ENCODE measurements around the gene ZNF366.
"Not testable (repeated sequence)": the region's sequence is repeated elsewhere in the genome, so short reads cannot be mapped to it uniquely, and the experiment has no call there.

ZNF366 gene

DNA sequence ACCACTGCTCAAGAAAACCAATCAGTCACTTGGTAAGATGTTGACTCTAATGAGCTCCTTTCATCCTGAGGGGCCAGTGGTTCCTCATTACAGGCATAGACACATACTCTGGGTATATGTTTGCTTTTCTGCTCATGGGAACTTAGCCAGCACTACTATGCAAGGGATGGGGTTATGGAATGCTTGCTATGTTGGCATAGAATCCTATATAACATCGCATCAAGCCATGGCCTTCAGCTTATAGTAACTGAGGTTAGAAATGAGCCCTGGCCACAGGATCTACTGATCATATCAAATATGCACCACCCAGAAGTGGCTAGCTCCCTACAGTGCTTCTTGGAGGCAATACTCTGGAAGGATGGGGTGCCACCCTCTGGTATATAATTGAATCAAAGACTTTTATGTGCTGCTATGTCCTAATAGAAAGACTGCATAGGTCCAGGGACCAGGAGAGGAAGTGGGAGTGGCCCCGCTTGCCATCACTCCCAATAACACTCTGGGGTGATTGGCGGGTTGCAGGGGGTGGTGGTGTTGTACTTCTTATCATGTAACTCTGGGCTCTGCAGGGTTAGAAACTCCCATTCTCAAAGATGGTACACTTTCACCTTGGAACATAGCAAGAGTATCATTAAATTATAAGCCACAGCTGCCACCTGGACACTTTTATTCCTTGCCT lies 70.3 kb downstream of the ZNF366 start:
- no peak for DNase-seq

DNA sequence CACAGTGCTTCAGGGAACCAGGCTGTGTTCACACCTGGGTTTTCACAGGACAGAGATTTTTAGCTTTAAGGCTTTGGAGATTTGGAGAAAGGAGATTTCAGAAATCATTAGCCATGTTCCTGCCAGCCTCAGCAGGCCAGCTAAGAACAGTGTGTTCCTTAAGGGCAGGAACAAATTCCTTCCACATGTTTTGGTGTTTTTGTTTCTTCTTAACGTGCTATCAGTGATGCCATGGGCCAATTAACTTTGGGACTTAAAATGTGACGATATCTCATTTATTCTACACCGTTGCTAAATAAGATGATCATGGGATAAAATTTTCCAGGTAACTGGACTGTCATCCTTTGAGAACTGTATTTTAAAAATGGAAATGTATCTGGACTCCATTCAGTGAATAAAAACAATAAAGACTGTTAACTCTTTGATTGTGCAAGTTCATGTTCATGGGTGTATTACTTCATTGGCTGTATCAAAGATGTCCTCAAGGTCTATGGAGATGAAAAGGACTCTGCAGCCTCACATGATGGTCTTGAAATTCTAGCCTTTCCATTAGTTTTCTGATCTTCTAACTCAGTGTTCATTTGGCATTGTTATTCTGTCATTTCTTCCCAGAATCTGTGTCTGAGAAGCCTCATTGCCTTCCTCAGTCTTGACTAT lies 72.3 kb downstream of the ZNF366 start:
- DNase-seq, result no peak

DNA sequence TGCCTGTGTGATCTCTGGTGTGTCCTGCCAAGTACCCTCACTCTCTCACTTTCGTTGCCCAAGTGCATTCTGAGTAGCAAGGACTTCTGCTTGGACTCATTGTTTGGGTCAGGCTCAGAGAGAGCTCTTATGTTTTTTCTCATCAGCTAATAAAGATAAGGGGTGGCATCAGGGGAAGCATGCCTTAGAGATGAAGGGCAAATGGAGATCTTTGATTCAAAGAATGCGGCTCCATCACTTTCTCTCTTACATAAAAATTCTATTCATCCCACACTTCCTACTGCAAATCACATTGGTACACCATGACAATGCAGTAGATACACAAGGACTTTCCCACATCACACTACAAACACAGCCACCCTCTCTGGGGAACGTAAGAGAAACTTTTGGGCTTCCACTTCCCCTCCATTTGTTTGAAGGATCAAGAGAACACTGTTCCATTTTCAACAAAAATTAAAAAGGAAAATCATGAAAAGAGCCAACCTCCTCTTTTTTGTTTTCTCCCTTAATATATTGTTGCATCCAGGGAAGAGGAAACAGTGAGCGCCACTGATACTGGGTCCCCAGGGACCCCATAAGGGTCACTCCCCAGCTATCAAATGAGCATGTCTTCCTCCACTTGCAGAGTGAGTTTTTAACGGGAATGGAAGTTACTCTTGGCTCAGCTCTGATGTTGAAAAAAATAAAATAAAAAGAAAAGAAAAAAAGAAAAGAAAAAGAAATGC lies 73.0 kb downstream of the ZNF366 start:
- DNase-seq, result no peak

DNA sequence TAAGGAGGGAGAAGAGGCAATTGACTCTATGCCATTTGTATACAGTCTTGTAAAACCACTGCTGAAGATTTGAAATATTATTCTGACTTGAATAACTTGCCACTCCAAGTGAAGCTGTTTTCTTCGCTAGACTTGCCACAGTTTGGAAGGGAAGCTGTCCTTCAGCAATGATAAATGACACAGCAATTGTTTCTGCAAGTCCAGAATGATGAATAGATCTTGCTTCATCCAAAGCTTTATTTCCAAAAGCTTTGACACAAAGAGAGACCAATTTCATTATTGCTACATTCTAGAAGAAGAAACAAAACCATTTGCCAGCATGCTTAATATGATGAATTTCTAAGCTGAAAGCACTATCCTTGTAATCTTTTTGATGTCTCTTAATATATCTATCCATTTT lies 73.7 kb downstream of the ZNF366 start:
- DNase-seq, result peak; percentile 47 to 55

DNA sequence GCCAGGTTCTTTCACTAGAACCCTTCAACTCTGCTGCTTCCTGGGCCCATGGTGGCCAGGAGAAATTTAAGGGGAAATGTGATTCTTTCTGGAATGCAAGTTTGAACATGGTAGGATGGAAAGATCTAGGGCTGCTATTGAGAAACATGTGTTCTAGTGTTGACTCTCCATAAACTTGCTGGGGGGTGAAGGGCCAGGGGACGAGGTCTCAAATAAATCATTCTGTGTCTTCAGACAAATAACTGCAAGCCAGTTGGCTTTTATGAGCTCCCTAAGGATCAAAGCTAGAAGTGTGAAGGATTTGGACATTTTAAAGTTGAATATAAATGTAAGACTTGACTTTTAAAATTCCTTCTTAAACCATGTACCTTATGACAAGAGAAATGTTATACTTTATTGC lies 78.5 kb downstream of the ZNF366 start:
- DNase-seq, result no peak

DNA sequence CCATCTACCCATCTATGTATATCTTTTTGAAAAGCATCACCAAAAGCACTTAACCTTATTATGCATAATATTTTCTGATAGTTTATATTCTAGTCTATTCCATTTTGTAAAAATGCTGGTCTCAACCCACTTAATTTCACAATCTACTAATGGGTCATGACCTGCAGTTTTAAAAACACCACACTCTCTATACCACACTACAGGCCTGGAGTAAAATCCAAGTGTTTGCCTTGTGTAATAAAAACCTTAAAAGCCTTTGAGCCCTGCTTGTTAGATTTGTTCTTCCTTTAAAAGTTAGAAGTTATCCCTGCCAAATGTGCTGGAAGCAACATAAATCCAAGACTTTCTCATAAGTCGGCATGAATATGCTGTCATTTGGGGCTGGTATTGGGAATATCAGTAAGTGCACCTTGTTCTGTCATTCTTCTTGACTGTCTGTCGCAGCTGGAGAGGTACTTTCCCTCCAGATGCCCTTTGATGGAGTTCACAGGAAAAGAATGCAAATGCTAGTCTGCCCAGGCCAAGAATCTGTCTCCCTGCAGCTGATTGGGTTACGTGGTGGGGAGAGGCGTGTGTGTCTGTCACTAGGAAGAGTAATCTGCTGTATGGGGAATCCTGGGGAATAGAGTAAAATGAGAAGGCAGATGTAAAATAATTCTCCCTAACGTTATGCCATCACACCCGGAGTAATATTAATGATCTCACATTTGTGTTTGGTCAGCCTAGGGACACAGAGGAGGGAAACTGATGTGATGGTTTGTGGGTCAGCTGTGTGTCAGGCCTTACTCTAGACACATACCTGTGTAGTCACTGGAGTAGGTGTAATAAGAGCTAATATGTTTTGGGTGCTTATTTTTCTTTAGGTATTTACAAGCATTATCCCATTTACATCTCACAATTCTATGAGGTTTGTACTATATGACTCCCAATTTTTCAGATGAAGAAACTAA lies 79.4 kb downstream of the ZNF366 start:
- no peak for DNase-seq

DNA sequence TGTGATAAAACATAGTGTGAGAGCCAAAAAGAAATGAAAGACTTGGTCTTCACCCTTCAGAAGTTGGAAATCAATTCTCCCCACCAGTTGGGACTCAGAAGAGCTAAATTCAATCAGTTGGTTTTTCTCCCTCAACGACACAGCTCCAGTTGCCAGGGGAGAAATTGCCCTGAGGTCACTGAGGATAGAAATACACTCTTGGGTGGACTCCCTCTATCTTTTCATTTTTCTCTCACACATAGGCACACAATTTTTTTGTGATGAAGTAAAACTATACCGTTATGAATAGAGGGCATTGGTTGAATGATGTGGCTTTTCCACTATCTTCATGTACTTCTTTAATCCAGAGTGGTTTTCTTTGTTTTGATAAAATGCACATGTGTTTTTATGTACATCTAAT lies 80.2 kb downstream of the ZNF366 start:
- no peak for DNase-seq

DNA sequence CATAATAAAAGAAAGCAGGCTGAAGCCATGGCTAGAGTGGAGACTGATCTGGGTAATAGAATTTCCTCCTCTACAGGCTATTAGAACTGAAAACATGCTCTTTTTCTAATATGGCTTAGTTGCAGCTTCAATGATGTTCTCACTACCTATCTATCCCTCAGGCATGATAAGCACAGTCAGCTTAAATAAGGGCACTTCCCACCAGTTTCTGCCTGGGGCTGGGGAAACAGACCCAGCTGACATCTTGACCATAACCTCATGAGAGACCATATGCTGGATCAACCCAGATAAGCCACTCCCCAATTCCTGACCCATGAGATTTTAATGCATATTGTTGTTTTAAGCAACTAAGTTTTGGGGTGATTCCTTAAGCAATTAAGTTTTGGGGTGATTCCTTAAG lies 81.2 kb downstream of the ZNF366 start:
- DNase-seq, result no peak

DNA sequence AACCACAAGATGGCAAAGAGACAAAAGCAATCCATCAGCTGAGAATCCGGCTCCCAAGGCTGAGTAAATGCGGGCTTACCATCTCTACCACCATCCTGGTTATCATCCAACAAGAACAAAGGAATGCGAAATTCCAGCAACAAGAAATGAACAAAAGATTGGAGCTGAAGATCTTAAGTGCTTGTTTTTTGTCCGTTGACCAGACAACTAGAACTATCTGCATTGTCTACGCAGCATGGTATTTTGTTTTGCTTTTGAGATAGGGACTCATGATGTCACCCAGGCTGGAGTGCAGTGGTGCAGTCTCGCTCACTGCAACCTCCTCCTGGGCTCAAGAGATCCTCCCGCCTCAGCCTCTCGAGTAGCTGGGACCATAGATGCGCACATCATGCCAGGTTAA lies 88.9 kb downstream of the ZNF366 start:
- no peak for DNase-seq

DNA sequence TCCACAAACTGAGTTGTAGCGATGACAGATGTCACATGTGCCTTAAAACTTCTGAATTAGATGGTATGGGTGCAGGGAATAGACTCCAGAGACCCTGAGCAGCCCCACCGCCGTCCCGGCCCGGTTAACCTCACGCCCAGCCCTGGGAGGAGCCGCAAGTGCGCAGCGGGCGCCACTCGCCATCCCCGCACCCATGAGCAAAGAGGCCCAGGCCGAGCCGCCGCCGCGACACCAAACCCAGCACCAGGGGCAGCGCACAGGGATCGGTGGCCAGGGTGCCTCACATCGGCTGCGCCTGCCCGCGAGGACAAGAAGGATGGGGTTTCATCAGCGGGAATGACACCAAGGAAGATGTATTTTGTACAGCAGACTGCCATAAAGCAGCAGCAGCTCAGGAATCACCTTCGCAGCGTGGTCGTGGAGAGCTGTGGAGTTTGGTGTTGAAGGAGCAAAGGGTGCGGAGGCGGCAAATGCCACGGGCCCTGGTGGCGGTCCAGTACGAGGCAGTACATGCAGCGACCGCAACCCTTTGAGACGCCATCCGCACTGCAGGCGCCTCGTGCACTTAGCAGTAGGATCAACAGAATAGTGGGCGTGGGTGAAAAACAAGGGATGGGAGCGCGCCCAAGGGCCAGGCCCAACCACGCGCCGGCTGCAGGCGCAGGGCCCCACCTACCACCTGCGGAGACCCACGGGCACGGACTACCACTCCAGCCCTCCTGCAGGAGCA lies 89.7 kb downstream of the ZNF366 start:
- no peak for DNase-seq

DNA sequence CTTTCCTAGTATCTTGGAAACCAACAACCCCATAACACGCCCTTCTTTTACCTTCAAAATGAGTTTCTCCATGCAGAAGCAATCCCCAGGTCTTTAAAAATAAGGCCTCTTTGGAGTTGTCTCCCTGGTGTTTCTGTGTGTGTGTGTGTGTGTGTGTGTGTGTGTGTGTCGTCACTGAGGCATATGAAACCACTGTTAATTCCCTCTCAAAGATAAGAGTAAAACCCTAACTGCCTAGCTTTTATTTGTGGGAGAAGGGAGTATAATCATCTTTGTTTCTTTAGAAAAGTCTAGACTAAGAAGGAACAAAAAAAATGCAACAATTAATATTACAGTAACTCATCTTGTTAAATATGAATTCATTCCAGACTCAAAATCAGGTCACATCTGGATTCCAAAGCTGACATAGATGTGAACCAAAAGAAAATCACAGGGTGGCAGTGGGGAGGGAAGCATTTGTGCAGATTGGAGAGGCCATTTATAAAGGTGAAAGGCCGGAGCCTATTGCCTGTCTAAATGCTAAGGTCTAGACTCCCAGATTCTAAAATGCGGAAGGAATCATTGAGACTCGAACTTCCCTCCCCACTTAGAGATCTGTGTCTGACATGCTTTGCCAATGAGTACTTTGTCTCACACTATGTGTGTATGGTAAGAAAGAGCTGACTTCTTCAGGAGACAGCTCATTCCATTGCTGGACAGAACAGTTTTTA lies 91.4 kb downstream of the ZNF366 start:
- no peak for DNase-seq

DNA sequence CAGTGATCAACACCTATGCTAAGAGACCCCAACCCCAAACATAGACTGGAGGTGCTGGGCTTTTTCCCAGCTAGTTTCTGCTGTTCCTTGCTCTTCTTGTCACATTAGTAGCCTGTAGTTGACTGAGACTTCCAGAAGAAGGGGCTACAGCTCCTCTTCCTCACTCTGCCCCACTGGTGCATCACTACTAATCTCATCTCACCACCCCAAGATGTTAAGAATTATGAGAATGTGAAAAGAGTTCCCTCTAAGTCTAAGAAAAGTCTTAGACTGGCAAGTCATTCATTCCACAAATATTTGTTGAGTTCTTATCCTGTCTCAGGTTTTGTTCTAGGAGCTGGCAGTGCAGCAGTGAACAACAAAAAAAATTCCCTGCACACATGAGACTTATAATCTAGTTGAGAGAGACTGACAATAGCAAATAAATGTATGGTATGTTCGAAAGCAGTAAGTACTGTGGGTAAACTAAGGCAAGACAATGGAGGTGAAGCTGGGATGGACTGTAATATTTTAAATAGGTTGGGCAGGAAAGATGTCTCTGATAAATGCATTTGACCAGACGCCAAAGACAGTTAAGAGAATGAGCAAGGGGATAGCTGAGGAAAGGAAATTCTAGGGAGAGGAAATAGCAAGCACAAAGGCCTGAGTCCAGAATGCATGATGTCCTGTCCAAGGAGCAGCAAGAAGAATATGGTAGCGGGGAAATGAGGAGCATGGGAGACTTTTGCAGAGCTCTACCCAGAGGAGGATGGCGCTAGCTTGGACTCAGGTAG lies 94.7 kb downstream of the ZNF366 start:
- DNase-seq, result no peak

DNA sequence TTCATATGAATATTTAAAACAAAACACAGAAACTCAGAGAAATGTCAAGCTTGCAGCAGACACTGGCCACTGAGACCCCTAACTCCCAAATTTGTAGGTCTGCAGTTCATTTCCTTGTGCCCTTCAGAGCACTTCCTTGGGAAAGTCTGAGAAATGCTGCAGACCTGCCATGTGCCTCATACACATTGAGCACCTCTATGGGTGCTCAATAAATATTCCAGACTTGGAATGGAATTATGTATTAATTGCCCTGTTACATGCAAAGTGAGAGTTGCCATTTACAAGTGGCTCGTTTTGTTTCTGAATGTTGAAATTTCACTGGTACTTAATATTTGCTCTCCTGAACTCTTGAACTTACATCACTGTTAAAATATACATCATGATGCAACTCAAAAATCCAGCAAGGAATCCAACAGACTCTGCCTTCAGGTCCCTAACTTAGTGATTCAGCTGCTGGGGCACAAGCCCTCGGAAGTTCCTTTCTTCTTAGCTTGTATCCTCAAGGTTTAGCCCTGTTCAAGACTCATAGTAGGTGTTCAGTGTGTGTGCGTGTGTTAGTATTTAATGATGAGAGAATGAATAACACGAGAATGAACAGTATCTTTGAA lies 96.4 kb downstream of the ZNF366 start:
- no peak for DNase-seq

DNA sequence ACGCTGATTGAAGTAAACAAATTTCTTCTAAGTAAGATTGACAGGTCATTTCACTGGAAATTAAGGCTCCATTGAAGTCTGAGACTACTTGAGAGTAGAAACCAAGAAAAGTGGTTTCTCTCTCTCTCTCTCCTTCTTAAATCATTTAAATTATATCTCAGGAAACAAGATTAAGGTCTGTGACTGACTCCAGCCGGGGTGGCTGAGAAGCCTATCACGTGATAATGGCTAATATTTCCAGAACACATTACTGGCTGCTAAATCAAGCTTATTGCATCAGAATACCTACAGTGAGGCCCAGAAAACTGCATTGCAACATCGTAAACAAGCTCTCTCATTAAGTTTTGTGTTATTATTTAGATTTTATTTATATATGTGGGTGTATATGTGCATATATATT lies 98.6 kb downstream of the ZNF366 start:
- no peak for DNase-seq

DNA sequence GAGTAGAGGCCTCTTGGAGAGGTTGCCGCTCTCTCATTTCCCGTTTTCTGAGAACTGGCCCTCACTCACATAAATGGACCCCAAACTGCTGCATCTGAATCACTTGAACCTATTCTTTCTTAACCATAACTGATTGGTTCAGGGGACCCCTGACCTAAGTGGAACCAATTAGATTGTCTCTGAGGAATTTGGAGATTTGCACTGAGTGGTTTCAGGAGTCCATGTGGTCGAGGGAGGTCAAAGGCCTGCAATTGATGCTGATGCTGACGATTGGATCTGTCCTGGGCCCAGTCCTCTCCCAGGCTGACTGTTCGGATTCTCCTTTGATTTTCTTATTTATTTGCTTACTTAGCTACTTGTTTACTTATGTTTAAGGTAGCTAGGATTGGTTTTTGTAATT lies 99.1 kb downstream of the ZNF366 start:
- DNase-seq, result no peak

DNA sequence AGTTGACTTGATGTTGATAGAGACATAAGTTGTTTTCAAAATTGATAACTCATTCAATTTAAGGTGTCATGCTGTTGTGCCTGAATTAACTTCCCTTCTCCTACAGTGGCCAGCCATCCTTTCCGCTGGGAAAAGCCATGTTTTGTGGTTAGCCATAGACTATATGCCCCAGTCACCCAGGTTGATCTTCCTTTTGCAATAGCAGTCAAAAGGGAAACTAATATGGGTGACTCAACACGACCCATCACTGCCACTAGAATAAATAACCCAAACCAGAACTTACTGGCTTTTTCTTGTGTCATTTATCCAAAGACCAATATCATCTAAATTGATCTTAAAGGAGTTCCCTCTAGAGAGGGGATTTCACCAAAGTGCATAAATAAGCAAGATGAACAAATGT lies 99.7 kb downstream of the ZNF366 start:
- peak; percentile 42 to 47 for DNase-seq

DNA sequence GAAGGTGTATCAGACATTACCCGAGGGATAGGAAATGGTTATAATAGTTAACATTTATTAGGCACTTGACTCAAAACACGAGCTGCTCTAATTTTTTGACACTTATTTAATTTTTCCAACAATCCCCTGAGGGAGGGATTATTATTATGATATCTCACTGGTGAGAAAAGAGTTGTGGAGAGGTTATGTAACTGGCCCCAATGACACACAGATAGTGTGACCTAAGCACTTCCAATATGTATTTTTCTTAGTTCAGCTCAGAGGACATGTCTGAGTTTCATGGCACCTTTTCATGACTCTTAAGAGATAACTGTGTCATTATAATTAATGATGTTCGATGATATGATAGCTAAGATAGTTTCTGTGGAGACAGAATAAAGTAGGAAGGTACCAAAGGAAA lies 100.1 kb downstream of the ZNF366 start:
- DNase-seq, result no peak

DNA sequence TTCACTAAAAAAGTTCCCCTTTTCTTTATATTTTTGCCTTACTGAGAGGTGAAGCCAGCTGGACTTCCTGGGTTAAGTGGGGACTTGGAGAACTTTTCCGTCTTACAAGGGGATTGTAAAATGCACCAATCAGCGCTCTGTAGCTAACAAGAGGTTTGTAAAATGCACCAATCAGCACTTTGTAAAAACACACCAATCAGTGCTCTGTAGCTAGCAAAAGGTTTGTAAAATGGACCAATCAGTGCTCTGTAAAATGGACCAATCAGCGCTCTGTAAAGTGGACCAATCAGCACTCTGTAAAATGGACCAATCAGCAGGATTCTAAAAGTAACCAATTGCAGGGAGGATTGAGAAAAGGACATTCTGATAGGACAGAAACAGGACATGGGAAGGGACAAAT lies 102.4 kb downstream of the ZNF366 start:
- not testable (repeated sequence) for DNase-seq

DNA sequence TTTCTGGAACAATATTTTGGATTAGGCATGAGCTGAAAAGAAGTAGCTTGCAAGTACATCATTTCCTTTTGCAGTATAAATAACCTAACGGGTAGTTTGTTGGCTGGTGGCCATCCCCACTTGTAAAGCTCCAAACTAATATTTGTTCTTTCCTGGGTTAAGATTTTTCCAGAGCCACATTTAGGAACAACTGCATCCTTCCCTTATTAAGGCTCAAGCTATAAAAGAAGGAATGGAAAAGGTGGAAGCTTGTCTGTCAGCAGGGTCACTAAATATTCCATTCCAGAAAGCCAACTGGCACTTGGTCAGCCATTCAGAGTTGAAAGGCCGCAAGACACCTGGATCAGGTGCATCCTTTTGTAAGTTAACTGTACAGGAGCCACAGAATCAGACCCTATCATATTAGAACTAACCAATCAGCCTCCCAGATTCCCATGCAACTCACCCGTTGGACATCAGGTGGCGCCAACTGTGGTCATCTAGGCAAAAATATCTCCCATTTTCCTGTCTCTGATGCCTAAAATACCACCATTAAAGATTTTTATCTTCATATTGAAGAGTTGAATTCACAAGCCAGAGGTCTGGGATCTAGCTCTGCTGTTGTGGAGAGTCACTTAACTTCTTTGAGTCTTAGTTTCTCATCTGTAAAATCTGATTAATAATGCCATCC lies 104.1 kb downstream of the ZNF366 start:
- peak in 1 of 2 donors; percentile 30 for DNase-seq

DNA sequence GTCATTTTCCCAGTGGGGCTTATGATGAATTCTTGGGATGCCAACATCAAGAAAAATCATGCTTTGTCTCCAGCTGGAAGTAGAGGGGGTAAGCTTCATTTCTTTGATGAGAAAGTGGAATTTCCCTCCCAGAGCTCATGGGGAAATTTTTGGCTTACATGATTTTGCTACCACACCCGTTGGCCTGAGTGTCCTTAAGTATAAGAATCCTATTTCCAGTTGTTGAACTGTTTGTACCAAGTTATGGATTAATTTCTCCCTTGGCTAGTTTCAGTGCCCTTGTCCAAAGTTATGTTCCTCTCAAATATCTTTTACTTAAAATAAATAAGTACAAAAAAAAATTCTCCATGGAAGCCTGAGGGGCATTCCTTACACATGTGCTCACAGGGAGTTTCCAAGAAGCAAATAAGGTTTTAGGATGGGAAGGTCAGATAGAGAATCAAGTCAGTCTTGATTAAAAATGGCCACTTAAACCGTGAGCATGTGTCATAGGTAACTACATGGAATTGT lies 104.8 kb downstream of the ZNF366 start:
- DNase-seq, result peak; percentile 37 to 61

Measured in inflammatory macrophage treated with lipopolysaccharide for 1 hour (primary cell).